HG03045 (cell line): ENCODE results near the gene LEMD1.
"Not testable (repeated sequence)": the region's sequence is repeated elsewhere in the genome, so short reads cannot be mapped to it uniquely, and the experiment has no call there.

Experiments used
- ATAC-seq: cut with Tn5 transposase; IDR thresholded peaks from one replicate; pipeline ENCODE4 v1.9.1; 2021; ENCODE audit warnings: mild to moderate bottlenecking, moderate library complexity; ENCODE audit not compliant: unreplicated experiment

LEMD1 gene

DNA sequence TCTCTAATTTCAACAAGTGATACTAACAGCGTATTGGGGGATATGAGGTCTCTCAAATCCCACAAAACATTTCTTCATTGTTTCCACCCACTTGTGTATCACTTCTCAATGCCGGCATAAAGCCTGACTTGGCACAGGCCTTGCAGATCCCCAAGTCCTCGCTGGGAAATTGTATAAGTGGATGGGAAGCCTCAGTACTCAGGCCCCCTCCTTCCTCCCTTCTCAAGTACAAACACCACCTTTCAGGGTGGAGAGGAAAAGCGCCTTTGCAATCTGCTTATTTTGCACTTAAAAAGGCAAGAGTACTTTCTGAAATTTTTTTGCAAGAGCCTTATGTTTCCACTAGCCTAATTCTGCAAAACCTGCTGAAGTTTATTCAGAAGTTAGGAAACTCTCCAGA, 39.3 kb downstream of the LEMD1 start:
- ATAC-seq: no peak

DNA sequence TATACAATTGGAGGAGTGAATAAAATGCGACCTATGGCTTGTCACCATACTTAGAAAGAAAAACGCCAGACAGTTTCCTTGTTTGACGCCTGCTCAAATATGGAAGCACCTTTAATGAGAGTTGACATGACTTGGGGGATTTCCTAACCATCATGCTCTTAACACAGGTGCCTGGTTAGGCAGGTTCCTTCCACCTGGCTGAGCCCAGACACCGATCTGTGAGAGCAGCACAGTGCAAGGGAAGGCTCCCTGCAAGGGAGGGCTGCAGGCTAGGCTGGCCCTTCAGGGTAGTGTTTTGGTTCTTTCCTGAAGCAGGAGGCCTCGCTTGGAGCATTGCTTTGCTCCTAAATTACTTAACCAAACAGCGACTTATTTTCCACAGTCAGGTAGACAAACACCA, 40.6 kb downstream of the LEMD1 start:
- ATAC-seq: no peak

DNA sequence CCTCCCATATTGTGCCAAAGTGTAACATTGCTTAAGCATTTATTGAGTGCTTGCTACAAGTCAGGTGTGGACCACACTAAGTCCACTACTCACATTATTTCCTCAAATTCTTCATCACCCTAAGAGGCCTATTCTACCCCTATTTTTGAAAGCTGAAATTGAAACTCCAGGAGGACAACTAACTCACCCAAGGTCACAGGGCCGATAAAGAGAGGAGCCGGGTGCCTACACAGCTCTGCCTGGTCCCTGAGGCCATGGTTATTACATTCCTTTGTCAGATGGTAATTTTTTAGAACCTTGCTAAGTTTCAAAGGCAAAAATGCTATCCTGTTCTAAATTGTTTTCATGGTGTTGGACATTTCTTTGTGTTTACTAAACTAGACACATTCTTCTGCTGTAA, 41.0 kb downstream of the LEMD1 start:
- ATAC-seq: no peak

DNA sequence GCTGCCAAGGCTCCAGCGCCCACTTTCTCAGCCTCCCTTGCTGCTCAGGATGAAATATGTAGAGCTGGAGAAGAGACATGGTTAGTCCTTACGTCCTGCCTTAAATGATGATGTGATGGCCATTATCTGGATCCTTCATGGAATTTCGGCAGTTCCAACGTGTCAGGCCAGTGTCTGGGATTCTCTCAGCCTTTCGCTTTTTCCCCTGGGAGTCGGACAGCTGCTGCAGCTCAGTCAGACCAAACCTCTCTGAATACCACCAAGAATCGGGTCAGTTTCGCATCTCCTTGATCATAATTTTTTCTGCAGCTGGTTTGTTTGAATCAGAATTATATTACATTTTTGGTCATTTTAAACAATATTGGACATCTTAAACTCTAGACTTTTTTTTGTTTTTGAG, 42.8 kb downstream of the LEMD1 start:
- ATAC-seq: no peak

DNA sequence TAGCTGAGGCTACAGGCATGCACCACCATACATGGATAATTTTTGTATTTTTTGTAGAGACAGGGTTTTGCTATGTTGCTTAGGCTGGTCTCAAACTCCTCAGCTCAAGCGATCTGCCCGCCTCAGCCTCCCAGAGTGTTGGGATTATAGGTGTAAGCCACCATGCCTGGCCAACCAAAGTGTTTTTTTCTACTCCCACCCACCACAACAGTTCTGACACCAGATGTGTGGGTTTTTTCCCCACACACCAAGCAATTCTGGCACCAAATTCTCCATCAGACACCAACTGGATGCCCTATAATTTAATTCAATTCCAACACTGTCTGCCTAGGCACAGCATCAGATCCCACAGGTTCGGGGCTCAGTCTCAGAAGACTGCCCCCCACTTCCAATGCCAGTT, 44.5 kb downstream of the LEMD1 start:
- ATAC-seq: no peak

DNA sequence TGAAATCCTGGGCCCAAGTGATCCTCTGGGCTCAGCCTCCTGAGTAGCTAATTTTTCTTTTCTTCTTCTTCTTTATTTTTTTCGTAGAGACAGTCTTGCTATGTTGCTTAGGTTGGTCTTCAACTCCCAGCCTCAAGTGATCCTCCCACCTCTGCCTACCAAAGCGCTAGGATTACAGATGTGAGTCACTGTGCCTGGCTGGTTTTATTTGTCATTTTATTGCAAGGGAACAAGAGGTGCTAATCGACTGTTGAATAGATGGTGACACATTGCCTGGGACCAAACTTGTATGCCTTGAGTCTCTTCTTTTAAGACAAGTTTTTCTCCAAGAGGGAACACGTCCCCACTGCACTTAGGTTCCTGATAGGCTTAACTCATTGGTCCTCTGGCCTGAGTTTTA, 45.1 kb downstream of the LEMD1 start:
- ATAC-seq: no peak

DNA sequence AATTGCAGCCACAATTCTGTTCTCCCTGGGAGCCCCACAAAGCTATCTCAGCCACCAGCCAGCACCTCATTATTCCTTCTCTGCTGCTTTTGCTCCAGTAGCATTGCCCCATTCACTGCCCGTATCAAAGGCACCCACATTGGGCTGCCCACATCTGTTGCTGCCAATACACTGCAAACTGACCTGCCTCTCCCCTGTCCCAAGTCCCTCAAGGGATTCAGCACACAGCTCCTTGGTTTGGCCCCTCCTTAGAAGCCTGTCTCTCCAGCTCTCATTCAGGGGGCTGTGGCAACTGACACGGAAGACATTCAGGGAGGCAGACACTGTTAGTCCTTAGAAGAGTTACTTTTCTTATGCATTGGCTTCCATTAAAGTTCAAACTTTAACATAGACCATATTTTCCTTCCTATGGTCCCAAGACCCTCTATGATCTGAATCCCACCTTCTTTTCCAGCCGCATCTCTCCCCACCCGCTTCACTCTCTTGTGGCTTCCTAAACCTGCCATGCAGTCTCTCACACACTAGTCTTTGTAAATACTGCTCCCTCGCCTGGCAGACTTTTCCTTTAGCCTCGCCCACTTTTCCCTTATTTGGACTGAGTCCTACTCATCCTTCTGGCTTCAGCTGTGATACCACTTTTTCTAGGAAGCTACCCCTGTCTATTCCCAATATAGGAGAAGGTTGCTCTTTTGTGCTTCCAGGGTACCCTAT, 45.9 kb downstream of the LEMD1 start:
- ATAC-seq: no peak

DNA sequence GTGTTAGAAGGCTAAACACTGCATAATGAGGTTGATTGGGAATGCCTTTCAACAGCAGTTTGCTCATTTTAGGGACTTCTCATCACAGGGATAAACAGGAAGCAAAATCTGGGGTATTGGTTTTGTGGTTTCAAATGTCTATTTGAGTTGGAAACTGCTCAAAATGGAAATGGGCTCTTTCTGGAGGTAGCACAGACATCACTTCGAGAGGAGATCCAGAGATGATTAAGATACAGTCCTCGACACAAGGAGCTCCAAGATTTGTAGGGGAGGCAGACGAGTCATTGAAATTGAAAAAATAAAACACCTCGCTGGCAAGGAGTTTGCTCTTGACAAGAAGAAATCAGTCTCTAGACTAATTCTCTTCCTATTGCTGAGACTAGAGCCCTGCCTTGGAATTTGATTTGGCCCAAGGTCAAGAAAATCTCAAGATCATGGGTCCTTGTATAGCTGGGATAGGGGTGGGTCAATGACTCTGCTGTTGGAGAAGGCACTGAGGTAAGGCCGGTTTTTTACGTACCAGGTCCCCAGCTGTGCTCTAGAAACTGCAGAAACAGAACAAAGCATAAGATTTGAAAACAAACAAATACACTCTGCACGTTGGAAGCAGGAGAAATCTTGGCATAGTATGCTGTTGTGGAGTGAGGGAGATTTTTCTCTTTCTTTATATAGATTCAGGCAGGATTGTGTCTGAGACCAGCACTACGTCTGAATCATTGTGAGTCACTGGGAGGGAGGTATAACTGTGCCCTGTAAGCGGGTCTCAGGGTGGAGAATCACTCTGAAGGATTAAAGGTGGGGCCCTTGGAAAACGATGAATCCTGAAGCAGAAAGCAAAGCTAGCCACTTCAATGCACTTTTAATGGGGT, 47.4 kb downstream of the LEMD1 start:
- ATAC-seq: no peak

DNA sequence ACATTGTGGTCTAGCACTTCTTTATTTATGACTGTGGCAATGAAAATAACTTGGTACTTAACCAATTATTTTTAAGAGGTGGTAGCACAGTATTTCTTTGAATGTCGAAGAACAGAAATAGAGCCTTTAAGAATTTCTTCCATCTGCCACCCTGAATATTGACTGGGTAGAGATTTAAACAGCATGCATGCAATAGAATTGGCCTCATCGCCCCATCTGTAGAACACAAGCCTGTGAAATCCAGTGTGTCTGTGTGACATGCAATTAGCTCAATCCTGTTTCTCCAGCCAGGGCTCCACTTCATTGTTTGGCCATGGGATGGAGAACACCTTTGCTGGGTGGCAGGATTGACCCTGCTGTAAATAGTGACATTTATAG, 48.1 kb downstream of the LEMD1 start:
- no peak for ATAC-seq

DNA sequence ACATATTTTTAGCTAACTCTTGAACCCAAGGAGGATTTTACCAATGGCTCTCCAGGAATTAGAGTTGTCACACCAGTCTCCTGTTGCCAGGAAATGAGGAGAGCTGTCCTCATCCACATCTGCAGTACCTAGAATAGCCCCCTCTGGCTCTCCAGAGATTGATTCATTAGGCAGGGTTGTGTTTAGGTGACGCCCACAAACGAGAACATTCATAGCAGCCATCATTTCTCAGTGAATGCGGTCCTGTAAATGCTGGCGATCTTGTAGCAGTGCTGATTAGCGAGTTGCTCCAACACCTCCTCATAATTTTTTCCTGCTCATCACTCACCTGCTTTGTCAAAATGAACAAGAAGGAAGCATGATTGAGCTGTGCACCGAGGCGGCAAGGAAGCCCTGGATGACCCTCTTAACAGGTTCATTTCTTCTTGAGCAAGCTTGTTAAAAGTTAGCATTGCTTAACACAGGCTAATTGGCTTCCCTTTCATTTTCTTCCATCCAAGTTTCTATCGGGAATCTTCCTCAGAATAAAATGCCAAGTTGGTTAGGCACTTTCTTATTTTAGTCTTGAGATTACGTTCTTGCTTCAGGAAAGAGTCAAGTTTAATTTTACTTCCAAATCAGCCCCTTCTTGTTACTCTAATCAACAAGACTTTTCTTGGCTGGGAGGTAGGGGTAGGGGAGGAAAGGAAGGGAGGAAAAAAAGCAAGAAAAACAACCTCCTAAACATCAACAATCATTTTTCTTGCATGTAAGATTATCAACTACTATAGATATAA, 48.6 kb downstream of the LEMD1 start:
- ATAC-seq: no peak

DNA sequence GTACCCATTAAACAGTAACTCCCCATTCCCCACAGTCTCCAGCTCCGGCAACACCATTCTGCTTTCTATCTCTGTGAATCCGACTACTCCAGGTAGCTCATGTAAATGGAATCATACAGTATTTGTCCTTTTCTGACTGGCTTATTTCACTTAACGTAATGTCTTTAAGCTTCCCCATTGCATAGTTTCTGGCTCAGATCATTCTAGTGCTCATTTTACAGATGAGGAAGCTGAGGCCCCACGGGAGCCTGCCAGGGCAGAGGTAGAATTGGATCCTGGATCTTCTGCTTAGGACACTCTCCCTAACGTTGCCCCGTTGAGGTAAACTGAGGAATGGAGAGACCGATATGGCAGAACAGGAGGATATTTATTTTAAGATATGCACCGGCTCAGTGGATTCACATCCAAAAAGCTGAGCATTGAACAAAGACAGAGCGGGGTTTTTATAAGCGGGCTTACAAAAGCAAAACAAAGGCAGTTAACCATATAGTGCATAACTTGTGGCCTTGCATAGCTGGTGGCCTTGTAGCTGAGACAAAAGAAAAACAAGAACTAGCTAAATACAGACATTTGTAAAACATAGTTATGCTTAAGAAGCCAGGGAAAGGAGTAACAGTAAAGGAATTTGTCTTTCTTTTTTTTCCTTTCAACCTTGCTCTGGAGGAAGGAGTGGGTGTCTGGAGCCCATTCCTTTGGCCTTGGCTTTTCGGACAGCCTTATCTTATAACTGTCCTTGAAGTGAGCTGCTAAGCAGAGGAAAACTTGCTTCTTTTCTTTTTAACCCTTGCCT, 49.8 kb downstream of the LEMD1 start:
- ATAC-seq: no peak

DNA sequence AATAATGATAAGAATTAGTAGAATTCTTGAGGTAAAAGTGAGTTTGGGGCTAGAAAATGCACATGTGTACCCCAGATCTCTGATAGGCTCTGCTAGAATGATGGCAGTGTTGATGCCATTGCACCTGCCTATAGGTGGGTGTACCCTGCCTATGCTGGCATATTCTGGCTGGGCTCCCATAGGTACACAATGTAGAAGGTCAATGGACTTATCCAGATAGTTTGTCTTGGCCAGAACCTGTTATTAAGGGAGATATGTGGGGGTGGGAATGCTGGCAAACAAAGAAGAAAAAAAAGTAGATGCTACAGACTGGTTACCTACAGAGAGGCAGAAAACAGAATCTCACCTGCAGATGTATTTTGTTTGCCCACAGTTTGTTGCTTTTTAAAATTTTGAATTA, 51.1 kb downstream of the LEMD1 start:
- ATAC-seq: no peak

DNA sequence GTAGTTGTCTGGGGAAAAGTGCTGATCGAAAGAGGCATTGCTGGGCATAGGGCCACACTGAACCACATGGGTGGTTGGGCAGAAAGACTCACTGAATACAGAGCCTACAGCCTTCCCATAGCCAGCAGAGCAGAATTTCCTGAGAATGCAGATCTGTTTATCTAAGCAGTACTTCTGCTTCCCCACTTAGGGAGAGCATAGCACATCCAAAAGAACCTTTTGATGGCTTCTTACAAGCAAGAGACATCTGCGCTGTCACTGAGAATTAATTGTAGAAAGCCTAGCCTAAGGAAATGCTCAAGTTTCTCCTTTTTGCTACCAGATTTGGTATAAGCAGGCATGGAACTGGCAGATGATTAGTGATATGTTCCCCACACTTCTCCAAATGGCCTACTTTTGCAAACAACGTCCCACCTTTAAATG, 52.1 kb downstream of the LEMD1 start:
- ATAC-seq: no peak

DNA sequence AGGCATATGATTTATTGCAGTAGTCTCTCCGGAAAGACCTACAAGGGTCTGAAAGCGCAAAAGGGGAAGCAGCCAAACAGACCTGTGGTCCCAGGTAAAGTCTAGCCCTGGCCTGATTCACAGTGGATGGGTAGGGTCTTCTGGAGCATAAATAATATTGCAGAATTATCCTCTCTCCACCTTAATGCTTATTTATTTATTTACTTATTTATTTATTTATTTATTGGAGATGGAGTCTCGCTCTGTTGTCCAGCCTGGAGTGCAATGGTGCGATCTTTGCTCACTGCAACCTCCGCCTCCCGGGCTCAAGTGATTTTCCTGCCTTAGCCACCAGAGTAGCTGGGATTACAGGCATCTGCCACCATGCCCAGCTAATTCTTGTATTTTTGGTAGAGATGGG, 53.4 kb downstream of the LEMD1 start:
- no peak for ATAC-seq

DNA sequence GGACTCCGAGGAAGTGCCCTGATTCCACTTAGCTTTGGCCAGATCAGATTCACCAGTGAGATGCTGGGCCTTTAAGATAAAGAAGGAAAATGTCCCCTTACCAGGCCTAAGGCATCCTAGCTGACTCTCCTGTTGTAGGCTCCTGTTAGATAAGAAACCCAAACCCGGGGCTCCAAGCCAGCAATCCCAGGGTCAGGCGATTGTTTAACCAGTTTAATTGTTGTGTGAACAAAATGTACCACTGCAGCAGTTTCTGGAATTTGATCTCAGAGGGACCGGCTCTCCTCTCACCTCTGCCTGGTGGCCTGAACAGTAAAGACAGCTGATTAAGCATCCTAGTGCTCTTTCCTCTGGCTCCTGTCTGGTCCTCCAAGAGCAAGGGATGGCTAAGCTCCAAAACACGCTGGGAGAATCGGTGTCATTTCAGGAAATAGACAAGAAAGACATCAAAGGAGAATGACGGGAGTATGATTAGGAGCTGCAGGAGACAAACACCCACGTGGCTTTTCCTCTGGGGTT, 55.9 kb downstream of the LEMD1 start:
- ATAC-seq: no peak

DNA sequence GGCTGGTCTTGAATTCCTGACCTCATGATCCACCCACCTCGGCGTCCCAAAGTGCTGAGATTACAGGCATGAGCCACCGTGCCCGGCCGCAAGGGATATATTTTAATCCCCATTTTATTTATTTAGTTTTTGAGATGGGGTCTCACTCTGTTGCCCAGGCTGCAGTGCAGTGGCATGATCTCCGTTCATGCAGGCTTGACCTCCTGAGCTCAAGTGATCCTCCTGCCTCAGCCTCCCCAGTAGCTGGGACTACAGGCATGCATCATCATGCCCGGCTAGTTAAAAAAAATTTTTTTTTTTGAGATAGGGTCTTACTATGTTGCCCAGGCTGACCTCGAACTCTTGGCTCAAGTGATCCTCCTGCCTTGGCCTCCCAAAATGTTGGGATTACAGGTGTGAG, 56.8 kb downstream of the LEMD1 start:
- not testable (repeated sequence) for ATAC-seq

DNA sequence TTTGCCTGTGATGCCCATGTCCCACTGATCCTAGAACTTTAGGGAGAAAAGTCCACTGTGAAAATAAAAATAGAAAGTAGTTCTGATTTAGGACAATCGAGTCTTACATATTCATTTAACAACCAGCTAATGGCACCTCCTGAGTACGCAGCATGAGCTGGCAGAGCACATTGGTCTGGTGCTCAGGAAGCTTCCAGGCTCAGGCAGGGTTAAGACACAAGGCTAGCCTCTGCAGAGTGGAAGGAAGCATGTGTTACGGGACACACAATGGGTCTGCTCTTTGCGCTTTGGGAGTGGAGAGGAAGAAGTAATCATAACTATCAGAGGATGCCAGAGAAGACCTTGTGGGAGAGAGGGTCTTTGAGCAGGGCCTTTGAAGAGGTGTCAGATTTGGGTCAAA, 61.0 kb downstream of the LEMD1 start:
- no peak for ATAC-seq

DNA sequence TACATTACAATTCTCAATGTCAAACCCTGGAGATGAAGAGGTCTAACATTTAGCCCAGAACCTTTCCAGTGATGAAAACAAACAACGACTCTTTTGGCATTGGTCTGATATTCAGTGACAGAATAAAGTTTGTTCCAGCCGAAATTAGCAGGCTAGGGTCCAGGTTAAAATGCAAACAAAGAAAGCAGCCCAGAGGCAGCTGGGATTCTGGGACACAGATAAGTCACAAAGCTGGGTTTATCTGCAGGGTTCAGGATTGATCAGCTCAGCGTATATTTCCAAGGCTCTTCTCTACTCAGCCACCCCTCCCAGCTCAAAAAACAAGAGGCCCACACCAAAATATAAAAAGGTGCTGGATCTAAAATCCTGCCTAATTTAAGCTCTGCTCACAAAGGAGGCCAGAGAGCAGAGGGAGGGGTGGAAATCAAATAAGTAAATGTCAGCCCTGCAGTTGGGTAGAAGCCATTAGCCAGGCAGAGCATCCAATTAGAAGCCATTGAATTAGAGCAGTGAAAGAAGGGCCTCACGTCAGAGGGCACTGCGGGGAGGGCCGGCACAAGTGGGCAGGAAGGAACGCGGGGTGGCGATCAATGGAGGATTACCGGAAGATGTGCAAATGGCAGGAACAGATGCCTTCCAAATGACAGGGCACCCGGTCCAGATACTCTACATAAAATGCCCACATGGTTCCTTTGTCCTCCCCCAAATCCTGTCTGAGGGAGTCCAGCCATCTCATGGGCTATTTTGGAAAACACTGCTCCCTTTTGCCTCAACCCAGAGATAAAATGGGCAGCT, 61.9 kb downstream of the LEMD1 start:
- ATAC-seq: no peak

DNA sequence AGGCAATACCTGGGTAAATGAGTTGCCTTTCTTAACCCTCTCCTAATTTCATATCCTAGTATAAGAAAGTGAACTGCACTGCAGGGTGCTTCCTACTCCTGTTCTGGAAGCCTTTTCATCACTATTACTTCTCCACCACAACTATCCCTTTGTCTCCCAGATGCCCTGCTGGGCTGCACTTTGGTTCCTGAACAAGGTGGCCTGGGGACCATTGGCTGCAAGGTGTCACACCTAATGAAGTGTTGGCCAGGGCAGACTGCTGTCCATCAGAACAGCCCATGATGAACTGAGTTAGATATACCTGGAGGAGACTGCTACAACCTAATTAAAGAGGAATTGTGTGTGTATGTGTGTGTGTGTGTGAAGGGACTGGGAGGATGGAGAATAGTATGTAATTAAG, 63.3 kb downstream of the LEMD1 start:
- ATAC-seq: no peak

DNA sequence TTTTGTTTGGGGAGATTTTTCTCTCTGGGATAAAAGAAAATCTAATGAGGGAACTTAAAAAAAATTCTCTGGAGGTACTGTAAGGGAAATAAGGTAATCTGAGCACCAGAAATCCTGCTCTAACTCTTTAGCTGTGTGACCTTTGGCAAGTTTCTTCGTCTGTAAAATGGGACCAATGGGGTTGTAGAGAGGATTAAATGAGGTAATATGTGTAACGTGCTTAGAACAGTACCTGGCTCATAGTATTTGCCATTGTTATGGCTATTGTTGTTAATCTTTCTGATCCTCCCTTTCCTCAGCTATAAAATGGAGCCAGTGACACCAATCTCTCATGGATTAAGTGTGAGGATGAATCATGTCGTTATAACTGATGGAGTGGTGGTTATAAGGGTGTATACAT, 64.3 kb downstream of the LEMD1 start:
- no peak for ATAC-seq
